ENCODE data around the gene PPP1R3E. TPM values are rescaled to one million over a fixed set of nuclear protein-coding genes. Genes with fewer than 3 reads are reported as not detected.

Gene PPP1R3E
- total RNA-seq, 6 donors from 2014 or later: 6.7 to 95.3 (median 12.8) TPM

DNA sequence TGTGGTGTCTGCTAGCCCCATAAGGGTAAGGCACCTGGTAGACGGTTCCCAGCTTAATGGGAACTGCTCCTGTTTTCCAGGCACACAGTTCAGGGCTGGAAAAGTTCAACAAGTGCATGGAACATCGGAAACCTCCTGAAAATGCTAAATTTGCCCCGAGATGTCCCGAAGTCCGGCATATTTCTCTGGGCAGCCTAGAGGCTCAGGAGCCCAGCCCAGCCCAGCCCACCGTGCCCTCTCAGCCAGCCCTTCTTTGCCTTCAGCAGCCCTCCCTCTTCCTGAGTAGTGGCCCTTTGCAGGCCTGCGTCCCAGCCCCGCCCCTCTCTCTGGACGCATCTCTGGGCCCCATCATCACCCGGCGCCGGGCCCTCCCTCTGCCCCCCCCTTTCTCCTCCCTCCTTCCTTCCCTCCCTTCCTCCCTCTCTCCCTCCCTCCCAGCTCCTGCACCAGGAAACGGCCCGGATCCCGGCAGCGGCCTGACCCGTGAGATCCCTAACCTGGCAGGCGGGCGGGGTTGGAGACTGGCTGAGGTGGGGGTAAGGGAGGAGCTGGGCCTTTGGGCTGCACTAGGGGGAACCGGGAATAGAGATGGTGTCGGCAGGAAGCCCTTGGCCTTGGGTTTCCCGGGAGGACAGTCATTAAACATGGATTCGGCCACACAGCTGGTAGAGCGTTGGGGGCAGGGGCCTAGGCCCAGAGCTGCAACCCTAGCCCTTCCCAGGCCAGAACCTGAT lies 3.9 kb upstream of the PPP1R3E start, which contains the start of gene BCL2L2:
BCL2L2 (plus strand) TSS at position 422 of the 734 bp plus-strand sequence. CDS start 935 bp downstream, outside the sequence.
- TF ChIP-seq, protein P1, sequence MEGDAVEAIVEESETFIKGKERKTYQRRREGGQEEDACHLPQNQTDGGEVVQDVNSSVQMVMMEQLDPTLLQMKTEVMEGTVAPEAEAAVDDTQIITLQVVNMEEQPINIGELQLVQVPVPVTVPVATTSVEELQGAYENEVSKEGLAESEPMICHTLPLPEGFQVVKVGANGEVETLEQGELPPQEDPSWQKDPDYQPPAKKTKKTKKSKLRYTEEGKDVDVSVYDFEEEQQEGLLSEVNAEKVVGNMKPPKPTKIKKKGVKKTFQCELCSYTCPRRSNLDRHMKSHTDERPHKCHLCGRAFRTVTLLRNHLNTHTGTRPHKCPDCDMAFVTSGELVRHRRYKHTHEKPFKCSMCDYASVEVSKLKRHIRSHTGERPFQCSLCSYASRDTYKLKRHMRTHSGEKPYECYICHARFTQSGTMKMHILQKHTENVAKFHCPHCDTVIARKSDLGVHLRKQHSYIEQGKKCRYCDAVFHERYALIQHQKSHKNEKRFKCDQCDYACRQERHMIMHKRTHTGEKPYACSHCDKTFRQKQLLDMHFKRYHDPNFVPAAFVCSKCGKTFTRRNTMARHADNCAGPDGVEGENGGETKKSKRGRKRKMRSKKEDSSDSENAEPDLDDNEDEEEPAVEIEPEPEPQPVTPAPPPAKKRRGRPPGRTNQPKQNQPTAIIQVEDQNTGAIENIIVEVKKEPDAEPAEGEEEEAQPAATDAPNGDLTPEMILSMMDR (IDR thresholded peaks at IDR 0.05): no peak
- TF ChIP-seq EP300 (IDR thresholded peaks at IDR 0.05) (no peak), POLR2A (IDR thresholded peaks at IDR 0.05) (peak in 2 of 4 donors; percentile 80 to 84), POLR2AphosphoS5 (IDR thresholded peaks at IDR 0.05) (peak; percentile 78 to 82)
- 2 to 4% methylated on average over 18 to 24 of the region's 24 CpGs for WGBS, 2 donors

DNA sequence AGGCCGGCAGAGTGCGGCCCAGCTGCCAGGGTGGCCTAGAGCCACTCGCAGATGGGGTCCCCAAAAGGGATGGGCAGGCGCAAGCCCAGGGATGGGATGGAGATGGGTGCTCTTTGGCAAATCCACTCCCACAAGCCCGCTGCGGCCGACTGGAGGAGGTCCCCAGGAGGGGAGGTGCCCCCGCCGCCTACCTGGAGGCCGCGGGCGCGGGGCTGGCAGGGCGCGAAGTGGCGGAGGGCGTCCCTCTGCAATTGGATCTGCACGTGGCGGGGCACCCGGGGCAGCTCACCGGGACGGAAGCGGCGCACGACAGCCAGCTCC lies 730 bp downstream of the PPP1R3E start:
- DNase-seq (peak in 1 of 2 donors; percentile 93), ATAC-seq (ENCODE audit: low FRiP score in 2 of 2) (peak in 1 of 2 donors; percentile 9)
- Histone ChIP-seq H3K4me1 (peaks cover 23 to 36% (median 31%) of the 10 kb centered on the region in 4 donors), H3K27me3 (no peaks in the 10 kb centered on the region), H3K9me3 (no peaks in the 10 kb centered on the region), H3K4me3 (peak overlapping the region; percentile 53 to 94 (median 80)), H3K27ac (peak overlapping the region; percentile 91 to 99 (median 98)), H3K36me3 (peaks cover 0 to 9% (median 3%) of the 10 kb centered on the region in 4 donors)
- WGBS, 2 donors: 0% methylated on average over 1 to 4 of the region's 25 CpGs
- TF ChIP-seq, protein P1 (IDR thresholded peaks at IDR 0.05): no peak
- peak in 1 of 2 donors; percentile 72 for TF ChIP-seq POLR2AphosphoS5 (IDR thresholded peaks at IDR 0.05)
- peak; percentile 72 to 93 (median 83) for TF ChIP-seq POLR2A (IDR thresholded peaks at IDR 0.05)
- TF ChIP-seq EP300 (IDR thresholded peaks at IDR 0.05): no peak

More for the DNA sequence above, 3.9 kb upstream of the PPP1R3E start, which contains the start of gene BCL2L2:
- H3K27me3 ChIP-seq: no peaks in the 10 kb centered on the region
- peak; percentile 93 to 96 for DNase-seq
- H3K9me3 ChIP-seq: no peaks in the 10 kb centered on the region
- H3K4me3 ChIP-seq: peak within 1 kb of the TSS; percentile 51 to 76 (median 64)
- H3K27ac ChIP-seq: peak within 1 kb of the TSS; percentile 84 to 93 (median 90)
- peaks cover 0 to 37% (median 9%) of the 10 kb centered on the region in 4 donors for H3K36me3 ChIP-seq
- peaks cover 33 to 58% (median 35%) of the 10 kb centered on the region in 4 donors for H3K4me1 ChIP-seq
- ATAC-seq (ENCODE audit: low FRiP score in 2 of 2): peak; percentile 87 to 92

DNA sequence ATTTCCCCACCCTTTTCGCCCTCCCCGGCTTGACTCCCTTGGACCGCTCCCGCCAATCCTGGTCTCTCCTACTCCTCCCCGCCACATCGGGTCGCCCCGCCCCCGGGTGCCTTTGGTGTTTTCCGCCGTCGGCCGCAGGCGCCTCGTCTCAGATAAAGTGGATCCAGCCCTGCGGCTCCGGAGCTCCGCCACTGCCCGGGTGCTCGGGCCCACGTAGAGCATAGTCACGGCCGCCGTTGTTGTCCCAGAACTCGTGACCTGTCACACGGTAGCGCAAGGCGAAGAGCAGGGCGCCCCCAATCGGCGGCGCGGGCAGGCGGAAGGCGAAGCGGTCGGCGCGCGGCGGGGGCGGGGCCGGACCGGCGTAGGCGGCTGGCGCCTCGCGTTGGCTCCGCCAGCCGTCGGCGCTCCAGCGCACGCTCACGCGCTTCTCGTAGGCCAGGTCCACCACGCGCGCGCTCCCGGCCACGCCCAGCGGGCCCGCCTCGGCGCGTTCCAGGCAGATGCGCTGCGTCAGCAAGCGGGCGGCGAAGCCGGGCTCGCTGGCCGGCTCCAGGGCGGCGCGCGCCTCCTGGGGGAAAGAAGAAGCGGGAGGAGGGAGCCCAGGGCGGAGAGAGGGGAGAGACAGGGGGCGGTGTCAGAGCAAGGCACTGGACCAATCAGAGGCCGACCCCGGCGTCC lies 1.2 kb downstream of the PPP1R3E start:
- WGBS, 2 donors: 0 to 2% methylated on average over 19 to 36 of the region's 87 CpGs
- peaks cover 0 to 9% (median 4%) of the 10 kb centered on the region in 4 donors for H3K36me3 ChIP-seq
- H3K27ac ChIP-seq: peak overlapping the region; percentile 91 to 99 (median 98)
- peak; percentile 94 to 96 for ATAC-seq (ENCODE audit: low FRiP score in 2 of 2)
- H3K9me3 ChIP-seq: no peaks in the 10 kb centered on the region
- H3K4me3 ChIP-seq: peak overlapping the region; percentile 53 to 94 (median 80)
- H3K4me1 ChIP-seq: peaks cover 23 to 36% (median 31%) of the 10 kb centered on the region in 4 donors
- H3K27me3 ChIP-seq: no peaks in the 10 kb centered on the region
- TF ChIP-seq, protein P1 (IDR thresholded peaks at IDR 0.05): peak; percentile 48 to 98 (median 96)
- peak; percentile 80 to 89 for TF ChIP-seq POLR2AphosphoS5 (IDR thresholded peaks at IDR 0.05)
- peak in 3 of 4 donors; percentile 4 to 81 (median 44) for TF ChIP-seq POLR2A (IDR thresholded peaks at IDR 0.05)
- TF ChIP-seq EP300 (IDR thresholded peaks at IDR 0.05): peak in 2 of 4 donors; percentile 21 to 71
- peak; percentile 98 to 100 for DNase-seq

DNA sequence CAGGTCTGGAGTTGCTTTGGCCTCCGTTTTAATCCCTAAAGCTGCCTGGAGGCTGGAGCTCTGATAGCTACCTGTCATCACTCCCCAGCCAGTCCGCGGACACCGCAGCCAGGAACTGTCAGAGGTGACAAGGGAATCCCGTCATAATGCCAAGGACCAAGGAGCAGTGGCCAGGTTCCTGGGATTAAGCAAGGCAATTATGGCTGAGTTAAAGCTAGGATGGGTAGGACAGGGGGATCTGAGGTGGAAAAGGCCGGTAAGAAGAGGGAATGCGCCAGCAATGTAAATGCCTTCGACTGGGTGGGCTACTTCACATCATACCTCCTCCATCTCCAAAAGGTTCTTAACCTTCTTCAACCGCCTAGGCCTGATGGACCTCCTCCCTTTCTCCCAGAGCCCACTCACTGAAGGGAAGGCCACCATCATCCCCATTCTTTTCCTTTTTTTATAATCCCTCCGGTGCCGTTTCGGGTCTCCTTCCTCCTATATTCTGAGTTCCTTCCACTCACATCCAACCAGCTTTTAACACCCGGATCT lies 1.9 kb downstream of the PPP1R3E start:
- TF ChIP-seq EP300 (IDR thresholded peaks at IDR 0.05): no peak
- TF ChIP-seq, protein P1 (IDR thresholded peaks at IDR 0.05): no peak
- Histone ChIP-seq H3K36me3 (peaks cover 0 to 9% (median 4%) of the 10 kb centered on the region in 4 donors), H3K9me3 (no peaks in the 10 kb centered on the region), H3K4me1 (peaks cover 17 to 29% (median 24%) of the 10 kb centered on the region in 4 donors), H3K4me3 (peak overlapping the region; percentile 32 to 94 (median 70)), H3K27me3 (no peaks in the 10 kb centered on the region), H3K27ac (peak overlapping the region; percentile 91 to 99 (median 96))
- WGBS, 2 donors: 1 to 5% methylated on average over 13 of the region's 13 CpGs
- DNase-seq (peak in 1 of 2 donors; percentile 41), ATAC-seq (ENCODE audit: low FRiP score in 2 of 2) (no peak)

Data from upper lobe of left lung (tissue), 6 donors.